ENCODE data around the gene C1orf115.

The C1orf115 gene

GRCh38 chr1:220697326-220697725, 7.2 kb downstream of the C1orf115 start:
- in situ Hi-C loops (cut with HindIII; ENCODE audit: low pct_unique_long_range_greater_than_20kb, low sequenced_read_pairs): no loop called here
- TF ChIP-seq JUND (IDR thresholded peaks at IDR 0.05; ENCODE audit: low read depth): no peak
- DNase-seq (ENCODE audit: low read depth in 1 of 2, low spot score in 1 of 2): no peak

DNA sequence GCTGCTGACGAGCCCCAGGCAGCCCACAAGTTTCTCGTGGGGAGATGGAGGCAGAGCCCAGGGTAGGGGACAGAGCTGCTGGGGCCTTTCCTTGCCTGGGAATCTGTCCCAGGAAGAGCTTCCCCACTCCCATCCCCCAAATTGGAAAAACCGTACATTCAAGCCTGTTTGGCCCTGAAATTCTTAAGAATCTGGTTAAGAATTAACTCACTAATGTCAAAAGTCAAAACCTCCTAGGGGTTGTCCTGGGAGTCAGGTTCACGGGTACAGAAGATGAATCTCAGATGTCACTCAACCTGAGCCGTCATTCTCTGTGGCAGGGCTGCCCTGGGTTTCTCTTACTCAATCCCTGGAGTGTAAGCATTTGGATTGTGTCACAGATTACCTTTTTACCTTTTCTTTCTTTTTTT, 8.4 kb downstream of the C1orf115 start:
- no peak for TF ChIP-seq JUND (IDR thresholded peaks at IDR 0.05; ENCODE audit: low read depth)
- in situ Hi-C loops (cut with HindIII; ENCODE audit: low pct_unique_long_range_greater_than_20kb, low sequenced_read_pairs): no loop called here
- DNase-seq (ENCODE audit: low read depth in 1 of 2, low spot score in 1 of 2): no peak

- no peak for DNase-seq (ENCODE audit: low read depth in 1 of 2, low spot score in 1 of 2)
- no peak for TF ChIP-seq JUND (IDR thresholded peaks at IDR 0.05; ENCODE audit: low read depth)
- in situ Hi-C loops (cut with HindIII; ENCODE audit: low pct_unique_long_range_greater_than_20kb, low sequenced_read_pairs): no loop called here
Measured at GRCh38 chr1:220699044-220699443, 8.9 kb downstream of the C1orf115 start.

DNA sequence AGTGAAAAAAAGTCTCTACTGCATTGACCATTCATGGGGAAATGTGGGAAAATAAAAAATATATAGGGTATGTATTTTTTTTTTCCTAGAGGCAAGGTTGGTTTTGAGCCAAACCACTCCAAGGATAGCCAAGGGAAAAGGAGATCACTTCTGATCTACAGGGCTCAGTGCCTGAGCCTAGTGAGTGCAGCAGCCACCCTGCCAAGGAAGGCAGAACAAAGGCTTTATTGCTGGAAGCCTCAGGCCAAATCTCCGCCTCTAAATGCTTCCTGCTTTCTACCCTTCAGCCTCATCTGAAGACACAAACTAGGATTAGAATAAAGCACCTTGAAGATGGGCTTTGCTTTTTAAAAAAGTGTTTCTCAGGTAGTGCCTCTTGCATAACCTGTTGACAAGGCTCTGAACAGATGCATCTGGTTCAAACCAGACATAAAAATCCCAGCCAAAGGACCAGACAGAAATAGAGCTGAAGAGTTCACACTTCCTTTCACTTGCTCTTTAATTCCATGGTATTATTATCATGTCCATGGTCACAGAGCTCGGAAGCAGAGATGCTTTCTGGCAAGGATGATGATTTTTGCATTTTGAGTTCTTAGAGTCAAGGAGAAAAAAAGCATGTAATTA, 10.5 kb downstream of the C1orf115 start:
- DNase-seq (ENCODE audit: low read depth in 1 of 2, low spot score in 1 of 2): peak in 1 of 2 experiments; percentile 52
- TF ChIP-seq JUND (IDR thresholded peaks at IDR 0.05; ENCODE audit: low read depth): no peak
- in situ Hi-C loops (cut with HindIII; ENCODE audit: low pct_unique_long_range_greater_than_20kb, low sequenced_read_pairs): no loop called here

DNA sequence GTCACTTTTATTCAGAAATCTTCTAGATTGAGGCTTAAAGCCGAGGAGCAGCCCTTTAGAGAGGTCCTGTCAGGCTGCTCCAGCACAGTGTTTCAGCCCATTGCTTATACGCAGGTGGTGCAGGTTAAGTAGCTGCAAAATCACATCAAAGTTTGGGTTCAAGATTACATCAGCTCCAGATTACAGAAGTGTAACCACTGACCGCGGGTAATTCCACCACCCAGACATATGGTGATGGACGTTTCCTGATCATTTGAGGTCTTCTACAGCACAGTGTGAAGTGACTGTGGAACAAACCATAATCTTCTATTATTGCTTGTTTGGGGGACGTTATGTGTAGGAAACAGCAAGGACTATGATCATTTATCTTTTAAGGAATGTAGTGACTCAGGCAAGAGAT, 11.8 kb downstream of the C1orf115 start:
- DNase-seq (ENCODE audit: low read depth in 1 of 2, low spot score in 1 of 2): no peak
- no peak for TF ChIP-seq JUND (IDR thresholded peaks at IDR 0.05; ENCODE audit: low read depth)
- in situ Hi-C loops (cut with HindIII; ENCODE audit: low pct_unique_long_range_greater_than_20kb, low sequenced_read_pairs): no loop called here

- TF ChIP-seq JUND (IDR thresholded peaks at IDR 0.05; ENCODE audit: low read depth): no peak
- in situ Hi-C loops (cut with HindIII; ENCODE audit: low pct_unique_long_range_greater_than_20kb, low sequenced_read_pairs): no loop called here
- DNase-seq (ENCODE audit: low read depth in 1 of 2, low spot score in 1 of 2): no peak
Measured at GRCh38 chr1:220702733-220703270, 12.6 kb downstream of the C1orf115 start.

DNA sequence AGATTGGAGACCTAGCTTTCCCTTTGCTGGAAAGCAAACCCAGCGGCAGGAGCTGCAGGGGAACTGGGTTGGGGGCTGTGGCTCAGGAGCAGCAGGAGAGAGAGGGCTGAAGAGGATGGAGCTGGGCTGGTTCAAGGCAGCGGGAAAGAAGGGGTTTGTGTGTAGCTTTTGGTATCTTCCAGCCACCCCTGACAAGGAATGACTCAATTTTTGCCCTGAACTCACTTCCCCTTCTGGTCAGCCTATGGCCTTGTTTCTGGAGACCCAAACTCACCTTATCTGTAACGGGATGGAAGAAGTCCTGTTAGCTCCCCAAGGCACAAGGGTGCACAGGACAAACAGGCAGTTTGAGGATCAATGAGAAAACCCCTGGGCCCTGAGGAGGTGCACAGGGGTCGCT, 13.1 kb downstream of the C1orf115 start:
- no peak for DNase-seq (ENCODE audit: low read depth in 1 of 2, low spot score in 1 of 2)
- in situ Hi-C loops (cut with HindIII; ENCODE audit: low pct_unique_long_range_greater_than_20kb, low sequenced_read_pairs): no loop called here
- no peak for TF ChIP-seq JUND (IDR thresholded peaks at IDR 0.05; ENCODE audit: low read depth)

DNA sequence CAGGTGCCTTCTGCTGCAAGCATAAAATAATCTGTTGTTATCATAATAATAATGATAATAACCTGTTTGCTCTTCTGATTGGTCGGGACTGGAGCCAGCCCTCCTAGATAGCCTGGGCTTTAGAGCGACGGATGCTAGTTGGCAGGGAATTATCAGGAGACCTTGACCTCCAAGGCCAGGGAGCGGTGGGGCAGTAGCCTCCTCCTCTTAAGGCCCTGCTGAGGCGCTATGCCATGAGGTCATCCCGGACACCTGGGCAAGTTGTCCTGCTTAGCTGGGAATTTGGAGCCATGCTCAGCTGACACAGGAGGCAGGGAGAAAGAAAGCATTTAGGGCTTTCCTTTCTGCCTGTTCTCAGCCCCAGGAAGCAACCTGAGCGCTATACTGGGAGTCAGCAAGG, 15.6 kb downstream of the C1orf115 start:
- in situ Hi-C loops (cut with HindIII; ENCODE audit: low pct_unique_long_range_greater_than_20kb, low sequenced_read_pairs): no loop called here
- DNase-seq (ENCODE audit: low read depth in 1 of 2, low spot score in 1 of 2): no peak
- no peak for TF ChIP-seq JUND (IDR thresholded peaks at IDR 0.05; ENCODE audit: low read depth)

GRCh38 chr1:220706480-220706879, 16.3 kb downstream of the C1orf115 start:
- in situ Hi-C loops (cut with HindIII; ENCODE audit: low pct_unique_long_range_greater_than_20kb, low sequenced_read_pairs): no loop called here
- no peak for TF ChIP-seq JUND (IDR thresholded peaks at IDR 0.05; ENCODE audit: low read depth)
- no peak for DNase-seq (ENCODE audit: low read depth in 1 of 2, low spot score in 1 of 2)

DNA sequence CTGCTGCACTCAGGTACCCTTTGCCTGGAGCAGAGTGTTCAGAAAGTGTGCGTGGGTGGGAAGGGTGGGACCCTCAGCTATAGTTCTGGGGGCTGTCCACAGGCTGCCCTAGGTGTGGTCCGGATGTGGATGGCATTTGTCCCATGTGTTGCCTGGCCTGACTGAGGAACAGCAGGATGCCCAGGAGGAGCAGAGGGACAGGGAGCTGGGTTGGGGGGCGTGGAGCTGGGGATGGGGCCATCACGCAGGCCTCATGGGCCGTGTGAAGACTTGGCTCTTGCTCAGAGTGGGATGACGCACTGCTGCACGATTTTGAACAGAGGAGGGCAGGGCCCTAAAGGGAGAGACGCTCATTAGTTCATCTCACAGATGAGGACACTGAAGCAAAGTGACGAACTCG, 17.0 kb downstream of the C1orf115 start:
- no peak for TF ChIP-seq JUND (IDR thresholded peaks at IDR 0.05; ENCODE audit: low read depth)
- no peak for DNase-seq (ENCODE audit: low read depth in 1 of 2, low spot score in 1 of 2)
- in situ Hi-C loops (cut with HindIII; ENCODE audit: low pct_unique_long_range_greater_than_20kb, low sequenced_read_pairs): no loop called here

GRCh38 chr1:220708244-220708643, 18.1 kb downstream of the C1orf115 start:
- in situ Hi-C loops (cut with HindIII; ENCODE audit: low pct_unique_long_range_greater_than_20kb, low sequenced_read_pairs): no loop called here
- no peak for DNase-seq (ENCODE audit: low read depth in 1 of 2, low spot score in 1 of 2)
- TF ChIP-seq JUND (IDR thresholded peaks at IDR 0.05; ENCODE audit: low read depth): no peak

DNA sequence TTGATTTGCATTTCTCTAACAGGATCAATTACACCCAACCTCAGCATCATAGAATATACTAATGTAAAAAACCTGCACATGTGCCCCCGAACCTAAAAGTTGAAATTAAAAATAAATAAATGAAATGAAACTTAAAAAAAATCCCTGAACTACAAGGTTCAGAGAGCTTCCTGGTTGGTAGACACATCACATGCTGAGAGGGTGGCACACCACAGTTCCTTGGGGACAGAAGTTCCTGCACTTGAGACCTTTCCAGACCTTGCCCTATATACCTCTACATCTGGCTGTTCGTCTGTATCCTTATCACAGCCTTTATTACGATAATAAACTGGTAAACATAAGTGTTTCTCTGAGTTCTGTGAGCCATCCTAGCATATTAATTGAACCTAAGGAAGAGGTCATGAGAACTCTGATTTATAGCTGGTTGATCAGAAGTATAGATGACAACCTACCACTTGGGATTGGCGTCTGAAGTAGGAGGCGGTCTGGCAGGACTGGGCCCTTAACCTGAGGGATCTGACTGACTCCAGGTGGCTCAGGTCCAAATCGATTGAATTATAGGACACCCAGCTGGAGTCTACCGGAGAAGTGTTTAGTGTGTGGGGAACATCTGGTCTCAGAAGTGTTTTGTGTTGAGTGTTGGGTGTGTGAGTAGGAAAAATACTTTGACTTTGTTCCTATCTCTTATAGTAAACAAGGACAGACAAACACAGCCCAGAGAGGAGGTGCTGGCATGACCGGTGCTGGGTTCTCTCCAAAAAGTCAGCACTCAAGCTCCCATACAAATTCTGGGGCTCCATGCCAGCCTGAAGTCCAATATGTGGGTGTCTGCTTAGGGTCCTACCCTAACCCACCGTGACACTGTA, 19.0 kb downstream of the C1orf115 start:
- no peak for TF ChIP-seq JUND (IDR thresholded peaks at IDR 0.05; ENCODE audit: low read depth)
- in situ Hi-C loops (cut with HindIII; ENCODE audit: low pct_unique_long_range_greater_than_20kb, low sequenced_read_pairs): no loop called here
- peak in 1 of 2 experiments; percentile 54 for DNase-seq (ENCODE audit: low read depth in 1 of 2, low spot score in 1 of 2)

DNA sequence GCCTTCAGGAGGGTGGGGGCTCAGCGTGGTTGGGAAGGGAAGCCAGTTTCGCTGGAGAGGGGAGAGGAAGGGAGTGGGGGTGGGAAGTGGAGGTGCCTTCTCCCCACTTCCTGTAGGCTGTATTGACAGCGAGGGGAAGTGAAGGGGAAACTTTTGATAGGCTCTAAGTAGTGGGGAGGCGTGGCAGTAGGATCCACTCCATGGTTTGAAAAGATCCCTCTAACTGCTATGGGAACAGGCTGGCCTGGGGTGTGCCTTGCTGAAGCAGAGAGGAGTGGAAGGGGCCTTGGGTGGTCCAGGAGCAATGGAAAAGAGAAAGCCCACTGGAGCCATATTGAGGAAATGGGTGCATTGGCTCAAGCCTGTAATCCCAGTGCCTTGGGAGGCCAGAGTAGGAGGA, 20.2 kb downstream of the C1orf115 start:
- no peak for DNase-seq (ENCODE audit: low read depth in 1 of 2, low spot score in 1 of 2)
- in situ Hi-C loops (cut with HindIII; ENCODE audit: low pct_unique_long_range_greater_than_20kb, low sequenced_read_pairs): no loop called here
- no peak for TF ChIP-seq JUND (IDR thresholded peaks at IDR 0.05; ENCODE audit: low read depth)

All from T47D (cell line).